Astrocyte of the cerebellum (primary cell): ENCODE data around the gene IQCE.

ENCODE experiments used
- DNase-seq: peaks from one replicate; pipeline ENCODE4 v3.0.0-alpha.2; 2011; ENCODE audit warnings: low read depth
- H3K4me3 ChIP-seq: 2 replicates; pipeline ENCODE4 v1.5.1; 2011; ENCODE audit warnings: mild to moderate bottlenecking, low read depth, low read length, moderate library complexity
- CTCF ChIP-seq: IDR thresholded peaks from 2 replicates; pipeline ENCODE4 v1.5.1; 2012; ENCODE audit warnings: low read length, low read depth, moderate library complexity, mild to moderate bottlenecking; ENCODE audit errors: missing control alignments
- in situ Hi-C: cut with HindIII; loops from 2 replicates; pipeline ENCODE4 v1.10.0; 2017; ENCODE audit warnings: low sequenced_read_pairs

Gene IQCE

GRCh38 chr7:2611401-2611800 lies 52.6 kb downstream of the IQCE start:
- H3K4me3 ChIP-seq = no peak overlapping the region
- DNase-seq = no peak
- no peak for TF ChIP-seq CTCF
- in situ Hi-C loops = loop anchor here (5.0 kb wide), 1 partner anchor 44 kb away; no protein-coding TSS in a partner anchor

- in situ Hi-C loops = loop anchor here (5.0 kb wide), 1 partner anchor 45 kb away; no protein-coding TSS in a partner anchor
- no peak for DNase-seq
- TF ChIP-seq CTCF = no peak
- H3K4me3 ChIP-seq = no peak overlapping the region
Observed at GRCh38 chr7:2611922-2612321, 53.1 kb downstream of the IQCE start.

DNA sequence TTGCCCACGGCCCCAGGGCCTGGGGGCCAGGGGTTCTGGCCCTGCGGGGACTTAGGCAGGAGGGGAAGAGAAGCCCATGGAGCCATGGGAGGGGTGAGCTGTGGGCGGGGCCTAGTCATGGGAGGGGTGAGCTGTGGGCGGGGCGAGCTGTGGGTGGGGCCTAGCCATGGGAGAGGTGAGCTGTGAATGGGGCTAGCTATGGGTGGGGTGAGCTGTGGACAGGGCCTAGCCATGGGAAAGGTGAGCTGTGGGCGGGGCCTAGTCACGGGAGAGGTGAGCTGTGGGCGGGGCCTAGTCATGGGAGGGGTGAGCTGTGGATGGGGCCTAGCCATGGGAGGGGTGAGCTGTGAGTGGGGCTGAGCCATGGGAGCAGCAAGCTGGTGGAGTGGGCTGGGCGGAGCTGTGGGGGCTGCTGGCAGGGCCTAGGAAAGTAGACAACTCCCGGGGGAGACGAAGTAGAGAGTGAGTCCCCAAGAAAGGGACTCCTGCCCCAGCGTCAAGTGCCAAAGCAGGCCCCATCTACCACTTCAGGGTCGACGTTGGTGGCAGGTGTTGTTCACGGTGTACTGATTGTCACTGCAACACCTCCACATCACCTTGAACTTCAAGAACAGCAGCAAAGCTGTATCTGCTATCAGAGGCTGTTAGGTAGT lies 53.8 kb downstream of the IQCE start:
- no peak for DNase-seq
- in situ Hi-C loops = loop anchor here (5.0 kb wide), 1 partner anchor 45 kb away; no protein-coding TSS in a partner anchor
- no peak overlapping the region for H3K4me3 ChIP-seq
- TF ChIP-seq CTCF = no peak

DNA sequence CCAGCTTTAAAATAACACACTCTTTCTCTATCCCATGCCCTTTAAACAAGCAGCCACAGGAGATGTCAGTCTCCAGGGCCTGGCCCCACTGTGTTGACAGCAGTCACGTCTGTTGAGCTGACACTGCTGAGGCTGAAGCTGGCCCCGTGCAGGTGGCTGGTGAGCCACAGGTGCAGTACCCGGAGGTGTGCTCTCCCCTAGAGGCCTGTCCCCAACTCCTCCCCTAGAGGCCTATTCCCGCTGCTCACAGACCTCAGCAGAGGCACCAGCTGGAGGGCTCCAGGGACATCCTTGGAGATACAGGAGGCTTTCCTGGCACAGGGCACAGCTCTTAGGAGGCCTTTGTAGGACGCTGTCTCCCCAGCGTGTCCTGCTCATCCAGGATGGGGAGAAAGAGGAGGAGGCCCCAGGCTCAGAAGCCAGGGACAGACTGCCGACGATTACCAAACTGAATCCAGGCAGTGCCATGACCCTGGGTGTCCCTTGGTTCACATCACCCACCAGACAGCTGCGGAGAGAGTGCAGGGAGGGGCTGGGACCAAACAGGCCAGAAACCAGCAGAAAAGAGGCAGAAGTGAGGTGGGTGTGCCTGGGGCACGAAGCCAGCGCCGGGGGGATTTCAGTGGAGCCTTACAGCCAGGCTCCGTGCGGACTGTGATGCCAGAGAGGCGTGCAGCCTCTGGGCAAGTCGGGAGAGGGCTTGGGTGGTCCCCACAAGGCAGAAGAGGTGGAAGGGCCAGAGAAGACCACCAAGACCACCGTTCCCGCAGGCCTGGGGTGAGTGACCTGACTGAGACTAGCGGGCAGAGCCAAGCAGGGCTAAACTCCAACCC lies 54.5 kb downstream of the IQCE start:
- no peak for DNase-seq
- H3K4me3 ChIP-seq = no peak overlapping the region
- TF ChIP-seq CTCF = no peak
- in situ Hi-C loops = loop anchor here (5.0 kb wide), 1 partner anchor 46 kb away; no protein-coding TSS in a partner anchor

DNA sequence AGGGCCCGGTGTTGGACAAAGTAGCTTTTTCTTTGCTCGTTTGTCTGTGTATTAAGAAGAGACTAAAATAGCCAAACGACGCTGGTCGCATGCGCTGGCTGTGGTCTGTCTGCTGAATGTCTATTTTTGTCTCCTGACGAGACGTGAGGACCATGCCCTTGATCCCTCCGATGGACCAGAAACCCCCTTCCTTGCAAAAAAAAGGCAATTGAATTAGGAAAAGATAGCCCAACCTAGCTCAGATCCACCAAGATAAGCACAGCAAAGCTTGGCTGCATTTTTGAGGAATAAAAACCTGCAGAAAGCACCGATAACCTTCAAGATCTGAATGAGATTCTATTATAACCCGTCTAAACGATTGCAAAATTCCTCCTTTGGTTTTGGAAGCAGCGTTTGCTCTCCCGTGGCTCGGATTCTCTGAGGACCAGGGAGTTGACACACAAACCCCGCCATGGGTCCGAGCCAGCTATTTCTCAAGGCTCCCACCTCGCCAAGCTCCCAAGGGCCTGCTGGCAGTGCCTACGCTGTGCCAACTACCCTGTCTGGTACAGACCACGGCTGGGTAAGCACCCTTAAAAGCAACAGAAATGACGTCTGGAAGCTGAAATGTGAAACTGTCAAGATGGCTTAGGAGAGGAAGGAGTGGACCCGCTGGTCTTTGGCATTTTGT lies 55.3 kb downstream of the IQCE start:
- no peak for TF ChIP-seq CTCF
- DNase-seq = no peak
- H3K4me3 ChIP-seq = no peak overlapping the region
- in situ Hi-C loops = loop anchor here (5.0 kb wide), 1 partner anchor 47 kb away; no protein-coding TSS in a partner anchor

DNA sequence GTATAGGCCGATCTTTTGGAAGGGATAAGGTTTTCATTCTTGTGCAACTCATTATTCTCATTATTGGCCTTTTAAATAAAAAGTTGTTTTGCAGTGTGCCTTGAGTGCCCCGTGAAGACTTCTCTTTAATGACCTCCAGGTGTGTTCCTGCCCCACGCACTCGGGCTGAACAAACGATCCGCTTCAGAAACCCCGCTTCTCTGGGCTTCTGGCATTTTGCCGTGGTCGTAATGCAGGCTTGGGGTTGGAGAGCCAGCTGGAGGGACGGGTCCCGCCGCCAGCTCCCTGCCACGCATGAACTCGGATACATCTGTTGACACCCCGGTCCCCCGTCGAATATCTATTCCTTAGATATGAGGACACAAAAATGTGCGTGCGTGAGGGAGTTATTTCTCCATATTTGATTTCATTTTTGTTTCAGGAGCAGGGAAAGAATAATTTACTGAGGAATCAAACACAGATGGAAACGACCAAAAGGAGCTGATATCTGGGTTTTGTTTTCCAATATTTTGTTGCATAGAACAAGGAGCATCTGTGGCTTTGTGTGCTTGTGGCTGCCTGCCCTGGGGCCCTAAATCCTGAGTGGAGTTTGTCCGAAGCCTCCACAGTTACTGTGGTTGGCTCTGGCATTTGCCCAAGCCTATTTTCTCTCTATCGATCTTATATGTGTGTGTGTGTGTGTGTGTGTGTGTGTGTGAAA lies 56.0 kb downstream of the IQCE start:
- in situ Hi-C loops = loop anchor here (5.0 kb wide), 1 partner anchor 47 kb away; no protein-coding TSS in a partner anchor
- H3K4me3 ChIP-seq = no peak overlapping the region
- TF ChIP-seq CTCF = no peak
- DNase-seq = no peak
